Uterine smooth muscle cell (primary cell): ENCODE measurements around the gene YES1. TPM values are rescaled to one million over a fixed set of nuclear protein-coding genes. Genes with fewer than 3 reads are reported as not detected.

ENCODE experiments used
- total RNA-seq: library from RNA; depleted of rRNA; stranded (reverse); fragments of >200 nt; gene quantifications from 2 replicates; pipeline ENCODE4 v1.2.3, GENCODE V29; 2014

YES1 gene
- total RNA-seq: 107 and 154 TPM in 2 replicates

DNA sequence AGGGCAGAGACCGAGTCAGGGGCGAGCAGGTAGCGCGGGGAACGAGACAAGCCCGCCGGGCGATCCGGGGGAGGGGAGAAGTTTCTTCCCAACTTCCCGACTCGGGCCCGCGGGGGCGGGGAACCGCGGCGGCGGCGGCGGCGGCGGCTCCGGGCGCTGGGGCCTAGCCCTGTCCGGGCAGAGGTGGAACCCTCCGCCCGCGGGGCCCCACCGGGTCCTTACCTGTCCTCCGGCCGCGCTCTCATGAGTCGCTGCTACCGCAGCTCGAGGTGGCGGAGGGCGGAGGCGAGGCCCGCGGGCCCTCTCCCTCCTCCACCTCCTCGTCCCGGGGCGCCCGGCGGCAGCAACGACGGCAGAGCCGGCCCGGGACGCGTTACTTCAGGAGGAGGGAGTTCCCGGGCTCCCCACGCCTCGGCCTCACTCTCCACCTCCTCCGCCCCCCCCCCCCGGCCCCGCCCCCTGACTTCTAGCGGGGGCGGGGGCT is at the start of gene YES1:
Gene YES1 (minus strand): TSS at position 351 of the 484 bp plus-strand sequence. CDS start 55,415 bp downstream, outside the sequence.

DNA sequence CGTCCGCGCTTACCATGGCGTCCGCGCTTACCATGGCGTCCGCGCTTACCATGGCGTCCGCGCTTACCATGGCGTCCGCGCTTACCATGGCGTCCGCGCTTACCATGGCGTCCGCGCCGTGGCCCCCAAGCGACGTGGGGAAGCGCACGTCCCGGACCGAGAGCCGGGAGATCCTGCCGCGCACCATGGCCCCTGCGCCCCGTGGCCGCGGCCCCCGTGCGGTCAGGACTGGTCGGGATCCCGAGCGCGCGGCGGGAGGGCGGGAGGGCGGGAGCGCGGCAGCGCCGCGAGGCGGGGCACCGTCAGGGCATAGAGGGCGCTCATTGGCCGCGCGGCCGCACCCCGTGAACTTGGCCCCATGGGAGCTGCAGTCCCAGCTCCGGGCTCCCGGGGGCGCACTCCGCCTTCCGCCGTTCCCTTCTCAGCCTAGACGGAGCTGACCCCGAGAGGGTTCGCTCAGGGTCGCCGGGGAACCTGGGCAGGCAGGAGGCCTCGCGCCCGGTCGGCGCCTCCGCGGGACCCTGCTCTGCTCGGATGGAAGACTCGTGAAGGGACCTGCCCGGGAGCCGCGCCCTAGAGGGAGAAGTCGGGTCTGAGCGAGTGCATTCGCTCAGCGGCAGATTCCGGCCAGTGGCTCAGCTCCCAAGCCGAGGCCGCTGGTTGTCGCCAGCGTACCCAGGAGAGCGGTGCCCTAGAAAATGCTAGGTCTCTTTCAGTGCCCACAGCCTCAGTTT is 99.5 kb downstream of the YES1 start, which contains the start of gene ENOSF1:
Gene ENOSF1 (minus strand): TSS at position 230 of the 734 bp plus-strand sequence. CDS start 43 bp downstream, at position 187.

Other genes starting within 250 kb of the YES1 start
- not detected in 2 replicates for gene CETN1, start 231.9 kb downstream of the YES1 start, total RNA-seq
- not detected in 2 replicates for gene CLUL1, start 215.3 kb downstream of the YES1 start, total RNA-seq
- 18.0 and 49.2 TPM in 2 replicates for gene TYMS, start 154.6 kb downstream of the YES1 start, total RNA-seq
- 31.5 and 32.5 TPM in 2 replicates for gene ENOSF1, start 99.6 kb downstream of the YES1 start, total RNA-seq
- gene ADCYAP1, start 92.6 kb upstream of the YES1 start, total RNA-seq: not detected in 2 replicates